Activated CD4-positive, alpha-beta memory T cell treated with anti-CD3 and anti-CD28 coated beads, Interleukin-2, amount 10 ng/mL, durations not matched to agents 7 days and 5 days (primary cell): ENCODE results near the gene SPZ1. TPM values are rescaled to one million over a fixed set of nuclear protein-coding genes. Genes with fewer than 3 reads are reported as not detected.

ENCODE experiments used
- total RNA-seq, 2 experiments: library from RNA; stranded (reverse); gene quantifications; one replicate each; pipeline ENCODE4 v1.2.3, GENCODE V29; 2021

Gene SPZ1
- total RNA-seq, 2 experiments from 2014 or later = not detected

Other genes with a start within 250 kb of the SPZ1 start
- gene SERINC5, start 64.0 kb upstream of the SPZ1 start, total RNA-seq = 10 to 100 TPM; 59.1 to 60.6 TPM
- 10 to 100 TPM; 13.4 to 15.7 TPM for gene ZFYVE16, start 88.1 kb downstream of the SPZ1 start, total RNA-seq
- under 1 TPM in 1 of 2 experiments, not detected in 1; 0.28 TPM for gene FAM151B, start 168.1 kb downstream of the SPZ1 start, total RNA-seq